GM18909 (cell line): ENCODE results near the gene TSEN15.

Experiments
- ATAC-seq: cut with Tn5 transposase; IDR thresholded peaks from one replicate; pipeline ENCODE4 v1.9.1; 2021; ENCODE audit warnings: mild to moderate bottlenecking; ENCODE audit not compliant: unreplicated experiment, poor library complexity

Gene TSEN15

DNA sequence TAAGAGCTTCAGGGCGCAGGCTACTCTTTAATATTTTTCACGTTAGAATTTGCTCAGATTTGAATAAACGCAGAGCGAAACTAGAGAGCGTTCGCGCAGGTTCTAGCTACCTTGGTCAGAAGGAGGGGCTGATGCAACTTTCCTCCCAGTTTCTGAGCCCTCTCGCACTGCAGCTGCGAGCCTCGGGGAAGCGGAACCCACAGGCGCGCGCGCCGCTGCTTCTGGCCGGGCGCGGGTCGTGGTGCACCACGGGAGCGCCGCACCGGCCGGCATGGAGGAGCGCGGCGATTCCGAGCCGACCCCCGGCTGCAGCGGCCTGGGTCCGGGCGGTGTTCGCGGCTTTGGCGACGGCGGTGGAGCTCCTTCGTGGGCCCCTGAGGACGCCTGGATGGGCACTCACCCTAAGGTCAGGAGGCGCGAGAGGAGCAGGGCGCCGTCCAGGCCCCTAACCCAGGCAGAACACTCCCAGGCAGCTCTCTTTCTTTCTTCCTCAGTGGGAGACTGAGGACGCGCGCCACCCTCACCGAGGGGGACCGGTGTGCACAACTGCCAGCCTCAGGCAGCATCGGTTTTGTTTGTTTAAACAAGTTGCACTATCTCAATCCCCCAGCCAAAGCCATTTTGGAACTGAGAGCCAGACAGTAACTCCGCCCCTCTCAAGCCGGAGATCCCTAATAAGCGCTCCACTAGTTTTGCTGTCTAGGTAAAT is at the start of gene TSEN15:
Gene TSEN15, plus strand, starts transcription at position 246 of the 709 bp plus-strand sequence. Its CDS starts 26 bp downstream, at position 272.
- peak; percentile 98 for ATAC-seq

DNA sequence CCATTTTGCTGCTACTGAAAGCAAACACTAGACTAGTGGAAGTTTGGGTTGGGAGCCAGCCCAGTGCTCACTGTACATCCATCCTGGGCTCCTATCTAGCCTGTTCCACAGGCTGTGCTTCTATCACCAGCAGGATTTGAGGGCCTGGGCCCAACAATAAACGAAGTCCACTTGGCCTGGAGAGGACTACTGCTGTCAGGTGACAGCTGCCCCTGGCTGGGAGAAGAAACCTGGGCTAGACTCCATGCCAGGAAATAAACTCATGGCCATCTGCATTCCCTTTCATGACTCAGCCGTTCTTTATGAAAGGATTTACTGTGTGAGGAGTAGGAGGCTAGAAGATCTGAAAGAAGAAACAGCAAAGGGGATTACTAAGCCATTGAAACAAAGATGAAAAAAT is 49.5 kb upstream of the TSEN15 start:
- ATAC-seq: no peak

DNA sequence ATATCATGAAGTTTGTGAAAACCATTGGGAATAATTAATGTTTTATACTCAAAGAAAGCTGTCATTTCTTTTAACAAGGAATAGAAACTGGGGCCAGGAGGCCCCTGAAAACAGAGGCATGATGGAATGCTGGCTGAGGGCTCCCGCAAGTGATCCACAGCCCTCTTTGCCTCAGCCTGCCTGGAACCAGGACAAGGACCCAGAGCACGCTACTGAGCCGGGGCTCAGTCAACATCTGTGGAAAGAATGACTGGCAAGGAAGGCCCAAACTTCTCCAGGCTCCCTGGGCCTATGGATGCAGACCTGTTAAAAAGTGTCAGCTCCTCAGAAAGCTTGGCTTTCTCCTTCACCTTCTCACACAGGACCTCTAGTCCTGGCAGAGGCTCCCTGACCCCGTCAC is 46.6 kb upstream of the TSEN15 start:
- ATAC-seq: no peak

DNA sequence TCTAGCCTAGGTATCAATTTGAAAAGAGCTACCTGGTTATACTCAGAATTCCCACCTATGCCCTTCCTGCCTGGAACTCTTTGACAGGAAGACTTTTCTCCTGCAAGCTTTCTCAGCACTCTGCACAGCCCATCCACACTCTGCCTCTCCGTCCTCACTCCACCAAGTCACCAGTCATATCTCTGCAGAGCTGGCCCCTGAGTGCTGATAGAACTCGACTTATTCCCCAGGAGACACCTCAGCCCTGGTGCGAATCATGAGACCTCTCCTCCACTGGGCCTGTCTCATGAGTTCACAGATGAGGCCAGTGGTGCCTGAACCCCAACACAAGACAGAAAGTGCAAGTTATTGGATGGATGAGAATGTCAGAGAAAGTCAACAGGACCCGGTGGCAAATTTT is 46.0 kb upstream of the TSEN15 start:
- ATAC-seq: no peak

DNA sequence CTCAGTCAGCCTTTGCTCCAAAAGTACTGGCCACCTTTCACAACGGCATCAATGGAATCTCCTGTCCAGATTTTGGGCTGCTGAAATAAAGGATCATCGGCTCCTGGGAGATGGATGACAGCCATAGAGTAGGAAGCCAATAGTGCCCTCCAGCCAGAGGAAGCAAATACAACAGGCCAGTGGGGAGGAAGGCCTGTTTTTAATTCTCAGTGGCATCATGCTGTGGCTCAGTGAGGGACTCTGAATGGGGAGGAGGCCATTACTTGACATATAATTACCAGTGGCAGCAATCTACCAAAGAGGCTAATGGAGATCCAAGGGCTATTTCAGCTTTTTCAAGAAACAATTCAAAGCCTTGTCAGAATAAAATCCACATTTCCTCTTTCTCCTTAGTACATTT is 40.7 kb upstream of the TSEN15 start:
- ATAC-seq: no peak

DNA sequence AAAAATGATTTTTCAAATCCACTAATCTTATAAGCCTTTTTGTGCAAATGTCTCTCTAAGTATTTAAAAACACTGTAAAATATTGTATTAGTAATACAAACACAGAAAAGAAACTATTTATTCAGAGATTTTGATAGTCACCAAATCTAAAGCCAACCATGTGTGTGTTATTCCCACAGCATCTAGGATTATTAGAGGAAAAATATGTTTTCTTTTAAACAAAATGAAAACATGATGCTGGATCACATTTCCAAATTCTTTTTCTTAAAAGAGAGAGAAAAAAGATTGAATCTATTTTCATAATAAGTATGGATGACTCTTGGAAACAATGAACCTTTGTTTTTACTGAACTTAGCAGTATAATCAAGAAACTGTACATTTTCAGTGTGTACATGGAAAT is 39.3 kb upstream of the TSEN15 start:
- no peak for ATAC-seq

DNA sequence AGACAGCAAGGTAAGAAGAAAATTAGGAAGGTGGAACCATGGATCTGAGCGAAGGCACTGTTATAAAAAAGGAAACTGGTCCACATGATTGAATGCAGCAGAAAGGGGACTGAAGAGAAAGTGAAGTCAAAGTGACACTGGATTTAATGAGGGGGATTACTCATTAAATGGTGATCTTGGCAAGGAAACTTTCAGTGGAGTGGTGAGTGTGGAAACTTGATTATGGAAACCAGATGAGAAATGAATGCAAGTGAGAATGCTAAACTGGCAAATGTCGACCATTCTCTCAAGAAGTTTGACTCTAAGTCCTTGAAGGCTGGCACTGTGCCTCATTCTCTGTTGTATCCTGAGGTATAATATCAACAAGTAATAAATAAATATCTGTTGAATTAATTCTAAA is 37.3 kb upstream of the TSEN15 start:
- ATAC-seq: no peak

DNA sequence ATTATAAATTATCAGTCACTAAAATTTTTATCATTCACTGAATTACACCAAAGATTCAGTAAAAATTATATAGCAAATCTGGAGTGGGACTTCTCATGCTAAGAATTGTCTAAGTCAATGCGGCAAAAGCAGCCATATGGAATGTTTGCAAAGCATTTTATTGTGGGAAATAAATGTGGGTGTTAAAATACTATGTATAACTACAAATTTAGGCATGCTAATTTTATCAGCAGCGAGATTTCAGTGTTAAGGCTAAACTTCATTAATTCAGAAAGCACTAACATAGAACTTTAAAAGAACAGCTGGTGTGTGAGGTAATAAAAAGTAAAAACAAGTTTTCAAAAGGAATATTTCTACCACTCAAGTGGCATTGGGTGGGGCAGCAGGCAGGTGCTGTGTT is 35.4 kb upstream of the TSEN15 start:
- no peak for ATAC-seq

DNA sequence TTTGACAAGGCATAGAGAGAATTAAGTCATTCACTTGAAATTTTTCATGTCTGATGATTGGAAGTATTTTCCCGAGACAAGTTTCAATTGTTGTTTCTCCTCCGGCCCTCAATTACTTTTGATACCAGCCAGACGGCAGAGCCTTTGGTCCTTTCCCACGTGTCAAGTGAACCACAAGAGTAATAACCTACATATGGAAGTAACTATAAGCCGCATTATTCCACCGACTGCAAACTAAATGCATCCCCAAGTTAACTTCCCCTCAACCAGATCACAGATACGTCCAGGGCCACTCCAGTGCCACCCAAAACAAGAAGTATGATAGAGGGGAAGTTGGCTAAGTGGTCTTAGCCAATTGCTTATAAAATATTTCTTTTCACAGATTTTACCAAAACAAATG is 34.2 kb upstream of the TSEN15 start:
- ATAC-seq: no peak

DNA sequence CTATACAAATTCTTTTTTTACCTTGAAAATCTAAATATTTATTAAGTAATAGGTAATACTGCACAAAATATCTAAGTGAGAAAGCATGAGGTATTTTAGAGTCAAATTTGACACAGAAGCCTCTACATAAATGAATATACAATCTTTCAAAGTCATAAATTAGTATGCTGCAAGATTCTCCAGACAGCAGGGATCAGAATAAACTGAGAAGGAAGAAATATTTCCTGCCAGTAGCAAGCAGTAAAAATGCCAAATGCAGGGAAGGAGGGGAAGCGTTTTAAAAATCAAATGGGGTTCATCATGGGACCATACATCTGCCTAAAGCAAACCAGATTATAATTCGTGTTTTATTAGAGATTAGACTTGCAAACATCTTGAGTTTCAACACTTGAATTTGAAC is 32.9 kb upstream of the TSEN15 start:
- ATAC-seq: no peak

DNA sequence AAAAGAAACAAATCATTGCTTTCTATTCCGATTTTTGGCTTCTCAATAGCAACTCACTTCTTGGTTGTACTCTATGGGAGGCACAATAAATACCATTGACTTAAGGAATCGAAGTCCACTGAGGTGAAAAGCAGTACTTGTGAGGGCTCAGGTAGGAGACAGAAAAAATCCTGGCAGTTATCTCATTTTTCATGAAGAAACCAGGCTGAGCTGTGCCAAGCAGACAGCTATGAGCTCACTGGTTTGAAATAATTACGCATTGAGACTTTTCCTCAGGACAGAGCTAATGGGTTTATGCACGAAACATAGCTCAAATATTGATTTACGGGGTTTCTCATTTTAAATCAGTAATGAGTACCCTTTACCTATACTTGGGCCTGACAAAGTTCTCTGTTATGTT is 32.5 kb upstream of the TSEN15 start:
- no peak for ATAC-seq

DNA sequence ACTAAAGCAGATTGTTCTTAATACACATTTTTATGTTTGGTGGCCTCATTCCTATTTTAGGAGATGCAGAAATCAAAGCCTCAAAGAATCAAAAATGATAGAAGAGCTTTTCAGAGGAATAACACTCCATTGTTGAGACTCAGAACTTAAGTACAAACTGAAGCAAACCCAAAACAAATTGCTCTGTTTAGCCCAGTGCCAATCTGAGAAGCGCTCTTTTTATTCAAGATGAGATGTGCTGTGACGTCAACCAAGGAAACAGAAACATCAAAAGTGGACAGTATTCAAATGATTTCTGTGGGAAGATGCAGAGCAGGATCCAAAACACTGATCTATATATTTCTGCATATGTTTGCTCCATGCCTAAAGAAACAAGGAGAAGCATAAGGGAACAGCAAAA is 32.0 kb upstream of the TSEN15 start:
- ATAC-seq: no peak

DNA sequence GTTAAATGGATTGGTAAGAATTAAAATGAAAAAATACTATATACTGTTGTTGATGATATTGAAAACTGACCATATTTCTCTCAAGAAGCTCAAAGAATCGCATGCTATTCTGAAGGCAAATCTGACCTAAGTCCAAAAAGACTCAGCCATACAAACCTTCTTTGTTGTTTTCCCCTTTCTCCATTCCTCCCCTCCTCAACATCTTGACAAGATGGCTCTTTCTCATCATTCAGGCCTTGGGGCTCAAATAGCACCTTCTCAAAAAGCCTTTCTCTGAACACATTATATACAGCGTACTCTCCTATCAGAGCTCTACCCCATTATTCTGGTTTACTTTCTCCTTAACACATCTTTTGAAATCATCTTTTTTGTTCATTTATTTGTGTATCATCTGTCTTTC is 31.2 kb upstream of the TSEN15 start:
- ATAC-seq: no peak

DNA sequence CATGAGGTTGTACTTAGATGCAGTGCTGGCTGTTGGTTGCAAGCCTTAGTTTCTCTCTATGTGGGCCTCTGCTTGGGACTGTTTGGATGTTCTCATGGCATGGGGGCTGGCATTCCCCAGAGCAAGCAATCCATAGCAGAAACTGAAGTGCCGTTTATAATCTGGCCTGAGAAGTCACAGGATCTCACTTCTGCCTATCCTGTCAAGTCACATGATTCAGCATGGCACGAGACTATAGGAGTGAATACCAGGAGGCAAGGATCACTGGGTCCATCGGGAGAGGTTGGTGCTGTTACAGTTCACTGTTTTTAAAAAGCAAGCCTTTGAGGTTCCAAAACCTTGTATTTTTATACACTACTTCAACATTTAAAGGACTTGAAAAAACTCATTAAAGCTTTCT is 30.7 kb upstream of the TSEN15 start:
- ATAC-seq: no peak

DNA sequence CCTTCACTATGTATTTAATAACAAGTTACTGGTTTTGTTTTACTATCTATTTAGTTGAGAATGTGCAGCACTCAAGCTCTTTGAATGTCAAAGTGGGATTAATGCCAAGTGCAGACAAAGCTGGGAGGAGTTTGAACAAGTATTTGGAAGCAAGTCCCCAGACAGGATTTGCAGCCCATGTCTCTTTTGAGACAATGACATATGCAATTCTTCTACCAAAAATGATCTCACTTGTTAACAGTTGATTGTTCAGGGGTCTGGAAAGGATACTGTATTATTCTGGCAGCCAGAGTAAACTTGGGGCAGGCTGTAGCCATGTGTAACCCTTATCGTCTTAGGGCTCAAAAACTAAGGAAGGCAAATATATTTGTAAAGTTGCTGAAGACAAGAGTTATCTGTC is 29.8 kb upstream of the TSEN15 start:
- ATAC-seq: no peak

DNA sequence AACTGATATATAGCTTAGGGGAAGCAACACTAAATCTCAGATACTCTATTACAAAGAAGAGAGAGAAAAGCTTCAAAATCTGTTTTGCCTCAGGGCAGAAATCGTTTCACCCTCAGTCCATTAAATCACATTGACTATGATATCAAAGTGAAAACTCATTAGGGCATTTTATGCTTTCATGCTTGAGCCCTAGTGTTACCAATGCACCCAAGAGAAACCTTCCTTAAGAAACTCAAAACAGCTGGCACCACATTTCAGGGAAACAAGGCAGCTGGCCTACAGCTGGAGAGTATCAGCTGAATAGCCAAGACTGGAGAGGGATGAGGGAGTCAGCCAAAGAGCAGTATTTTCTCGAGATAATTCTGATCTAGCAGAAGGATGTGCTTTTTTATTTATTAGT is 28.9 kb upstream of the TSEN15 start:
- ATAC-seq: no peak

DNA sequence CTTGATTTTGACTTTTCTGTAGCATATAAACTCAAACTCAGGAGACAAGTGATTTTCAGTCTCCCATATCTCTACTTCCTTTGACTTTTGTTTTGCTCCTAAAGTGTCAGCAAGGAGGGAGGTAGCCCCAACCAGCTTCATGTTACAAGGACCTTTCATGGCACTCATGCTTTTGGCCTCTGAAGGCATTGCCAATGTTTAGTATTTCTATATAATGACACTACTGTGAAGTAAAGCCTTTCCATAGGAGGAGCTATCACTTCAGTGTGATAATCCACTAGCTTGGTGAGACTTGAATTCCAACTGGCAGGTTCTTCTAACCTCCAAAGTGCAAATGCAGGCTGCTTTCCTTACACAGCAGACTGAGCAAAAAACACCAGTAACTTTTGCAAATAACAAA is 28.4 kb upstream of the TSEN15 start:
- no peak for ATAC-seq

DNA sequence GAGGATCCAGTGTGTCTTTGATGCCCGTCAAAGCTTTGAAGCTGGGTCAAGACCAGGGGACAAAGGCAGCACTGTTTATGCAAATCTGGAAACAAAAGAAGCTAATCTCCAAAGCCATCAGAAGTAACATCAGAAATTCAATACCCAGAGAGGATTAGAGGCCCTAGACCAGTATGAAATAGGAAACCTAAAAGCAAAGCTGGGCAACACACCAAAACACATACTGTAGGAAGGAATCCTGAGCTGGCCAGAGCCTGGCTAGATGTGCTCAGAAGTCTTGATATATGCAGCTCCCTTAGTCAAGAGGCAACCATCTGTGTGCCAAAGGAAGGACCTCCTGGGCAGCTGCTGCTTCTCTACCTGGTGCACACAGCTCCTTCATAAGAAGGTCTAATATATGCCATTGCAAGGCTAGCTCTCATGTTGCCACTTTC is 26.3 kb upstream of the TSEN15 start:
- no peak for ATAC-seq

DNA sequence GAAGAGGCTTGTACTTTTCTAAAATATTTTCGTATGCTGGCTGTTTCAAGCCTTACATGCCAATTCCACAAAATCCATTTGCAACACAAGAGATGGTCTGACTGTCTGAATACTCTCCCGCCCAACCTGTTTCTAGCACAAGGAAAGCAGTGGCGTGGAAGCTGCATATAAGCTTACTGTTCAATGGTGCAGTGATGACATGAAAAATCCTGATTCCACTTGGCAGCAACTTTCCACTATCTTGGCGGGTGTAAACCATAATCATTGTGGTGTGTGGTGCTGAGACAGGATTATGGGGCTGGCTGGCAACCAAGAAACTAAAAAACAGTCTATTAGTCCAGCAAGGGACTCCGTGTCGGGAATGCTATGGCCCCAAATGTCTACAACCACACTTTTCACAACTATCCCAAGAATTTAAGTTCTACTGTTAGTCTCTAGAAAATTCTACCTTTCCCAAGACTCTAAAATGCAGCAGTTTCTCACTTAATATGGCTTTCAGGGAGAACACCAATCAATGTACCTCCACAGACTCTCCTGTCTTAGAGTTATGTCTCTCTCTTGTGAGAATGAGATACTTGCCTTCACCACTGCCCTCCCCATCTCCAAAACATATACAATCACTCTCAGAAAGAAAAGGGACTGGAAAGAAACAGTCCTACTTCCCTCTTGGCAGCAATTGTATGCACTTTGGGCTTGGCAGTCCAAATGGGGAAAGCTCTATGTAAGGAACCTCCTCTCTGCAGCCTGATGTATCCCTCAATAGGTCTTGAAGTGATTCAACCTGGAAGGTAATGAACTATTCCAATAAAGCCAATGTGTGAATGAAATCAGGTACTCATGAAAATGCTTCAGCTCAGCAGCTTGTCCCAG is 23.5 kb upstream of the TSEN15 start:
- no peak for ATAC-seq

DNA sequence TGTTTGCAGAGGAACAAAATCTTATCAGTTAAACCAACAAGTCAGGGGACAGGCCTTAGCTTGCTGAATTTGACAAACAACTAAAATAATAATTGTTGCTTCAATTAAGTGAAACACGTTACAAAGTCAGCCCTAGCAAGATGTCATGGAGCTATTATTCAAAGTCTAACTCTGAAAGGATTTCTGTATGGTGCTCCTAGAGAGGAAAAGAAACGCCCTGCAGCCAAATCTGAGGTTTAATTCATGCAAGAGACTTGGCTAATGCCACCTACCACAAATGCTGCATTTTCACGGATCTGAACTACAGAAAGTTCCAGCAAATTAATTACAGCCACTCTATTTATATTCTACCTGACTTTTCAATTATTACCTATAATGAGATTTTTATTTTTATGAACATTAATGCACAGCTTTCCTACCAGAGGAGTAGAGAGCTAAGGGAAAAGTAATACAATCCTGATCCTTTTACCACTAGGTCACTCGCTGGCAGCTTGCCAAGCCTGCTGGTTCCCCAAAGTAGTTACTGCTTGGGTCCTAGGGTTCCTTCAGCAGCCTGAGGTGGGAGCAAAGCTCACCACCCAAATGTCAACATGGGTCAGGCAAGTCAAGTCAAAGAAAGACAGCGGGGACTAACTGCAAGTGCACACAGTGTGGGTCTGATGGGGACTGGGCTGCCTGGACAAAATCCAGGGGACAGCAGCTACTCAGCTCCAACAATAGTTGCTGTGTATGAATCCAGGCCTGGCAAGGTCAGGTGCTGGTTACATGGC is 22.5 kb upstream of the TSEN15 start:
- ATAC-seq: no peak
